ENCODE data around the gene MXI1.

GRCh38 chr10:110212119-110213006 lies 5.0 kb downstream of the MXI1 start:
- TF ChIP-seq CTCF (IDR thresholded peaks at IDR 0.05) (no peak), POLR2A (IDR thresholded peaks at IDR 0.05) (no peak)
